ENCODE measurements around the gene EFCAB13. TPM values are rescaled to one million over a fixed set of nuclear protein-coding genes. Genes with fewer than 3 reads are reported as not detected.
A peak's percentile ranks its signal among the peaks of the same experiment; 100 is the strongest.

Gene EFCAB13
- total RNA-seq, 6 donors from 2014 or later = 3.2 to 21.0 (median 8.1) TPM

GRCh38 chr17:47298712-47299111 lies 25.0 kb upstream of the EFCAB13 start:
- 96 to 98% methylated on average over 5 to 6 of the region's 6 CpGs for WGBS, 2 donors
- H3K4me1 ChIP-seq = no peaks in the 10 kb centered on the region
- no peak overlapping the region for H3K27ac ChIP-seq
- TF ChIP-seq EP300 (IDR thresholded peaks at IDR 0.05) = no peak
- no peak for TF ChIP-seq CTCF (IDR thresholded peaks at IDR 0.05)
- no peak for TF ChIP-seq POLR2AphosphoS5 (IDR thresholded peaks at IDR 0.05)
- no peak for TF ChIP-seq POLR2A (IDR thresholded peaks at IDR 0.05)
- no peak for ATAC-seq (ENCODE audit: low FRiP score in 2 of 2)
- no peak for DNase-seq
- no peaks in the 10 kb centered on the region for H3K27me3 ChIP-seq
- peaks cover 0 to 5% (median 0%) of the 10 kb centered on the region in 4 donors for H3K9me3 ChIP-seq
- H3K4me3 ChIP-seq = no peak overlapping the region
- no peaks in the 10 kb centered on the region for H3K36me3 ChIP-seq

GRCh38 chr17:47299239-47299910 lies 24.4 kb upstream of the EFCAB13 start:
- Histone ChIP-seq H3K4me1 (no peaks in the 10 kb centered on the region), H3K27ac (no peak overlapping the region), H3K27me3 (no peaks in the 10 kb centered on the region), H3K36me3 (no peaks in the 10 kb centered on the region), H3K4me3 (no peak overlapping the region), H3K9me3 (peaks cover 0 to 5% (median 0%) of the 10 kb centered on the region in 4 donors)
- DNase-seq = peak in 1 of 2 donors; percentile 77
- WGBS, 2 donors = 78 to 90% methylated on average over 7 to 13 of the region's 13 CpGs
- ATAC-seq (ENCODE audit: low FRiP score in 2 of 2) = no peak
- TF ChIP-seq POLR2A (IDR thresholded peaks at IDR 0.05) (no peak), CTCF (IDR thresholded peaks at IDR 0.05) (no peak), EP300 (IDR thresholded peaks at IDR 0.05) (no peak), POLR2AphosphoS5 (IDR thresholded peaks at IDR 0.05) (no peak)

DNA sequence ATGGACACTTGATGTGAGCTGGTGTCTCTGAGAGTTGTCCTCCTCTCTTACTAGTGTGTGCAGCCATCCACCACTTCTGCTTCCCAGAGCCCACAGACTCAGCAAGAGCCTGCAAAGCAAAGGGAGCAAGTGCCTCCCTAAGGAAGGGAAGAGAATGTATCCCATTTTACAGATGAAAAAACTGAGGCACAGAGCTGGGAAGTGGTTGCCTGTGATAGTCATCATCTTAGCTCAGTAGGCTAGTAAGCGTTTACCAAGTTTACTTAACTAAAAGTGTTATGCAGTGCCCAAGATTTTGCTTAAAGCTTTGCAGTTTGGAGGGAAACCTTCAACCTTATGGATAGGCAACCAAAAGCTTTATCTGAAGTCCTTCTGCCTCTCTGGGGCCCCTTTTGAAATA lies 23.0 kb upstream of the EFCAB13 start:
- peaks cover 0 to 5% (median 0%) of the 10 kb centered on the region in 4 donors for H3K9me3 ChIP-seq
- no peak overlapping the region for H3K4me3 ChIP-seq
- WGBS, 2 donors = 79 to 94% methylated on average over 1 of the region's 1 CpG
- no peak for ATAC-seq (ENCODE audit: low FRiP score in 2 of 2)
- DNase-seq = no peak
- no peaks in the 10 kb centered on the region for H3K36me3 ChIP-seq
- H3K4me1 ChIP-seq = peaks cover 8 to 12% (median 9%) of the 10 kb centered on the region in 4 donors
- TF ChIP-seq POLR2A (IDR thresholded peaks at IDR 0.05) = no peak
- no peak for TF ChIP-seq EP300 (IDR thresholded peaks at IDR 0.05)
- no peak for TF ChIP-seq POLR2AphosphoS5 (IDR thresholded peaks at IDR 0.05)
- TF ChIP-seq CTCF (IDR thresholded peaks at IDR 0.05) = no peak
- H3K27me3 ChIP-seq = no peaks in the 10 kb centered on the region
- H3K27ac ChIP-seq = no peak overlapping the region

GRCh38 chr17:47301161-47301560 lies 22.6 kb upstream of the EFCAB13 start:
- H3K4me3 ChIP-seq = no peak overlapping the region
- DNase-seq (no peak), ATAC-seq (ENCODE audit: low FRiP score in 2 of 2) (no peak)
- no peak overlapping the region for H3K27ac ChIP-seq
- H3K27me3 ChIP-seq = no peaks in the 10 kb centered on the region
- peaks cover 11 to 17% (median 13%) of the 10 kb centered on the region in 4 donors for H3K4me1 ChIP-seq
- H3K9me3 ChIP-seq = peaks cover 0 to 5% (median 0%) of the 10 kb centered on the region in 4 donors
- TF ChIP-seq EP300 (IDR thresholded peaks at IDR 0.05) (no peak), POLR2A (IDR thresholded peaks at IDR 0.05) (no peak), CTCF (IDR thresholded peaks at IDR 0.05) (no peak), POLR2AphosphoS5 (IDR thresholded peaks at IDR 0.05) (no peak)
- H3K36me3 ChIP-seq = no peaks in the 10 kb centered on the region
- 78 to 96% methylated on average over 3 of the region's 3 CpGs for WGBS, 2 donors

DNA sequence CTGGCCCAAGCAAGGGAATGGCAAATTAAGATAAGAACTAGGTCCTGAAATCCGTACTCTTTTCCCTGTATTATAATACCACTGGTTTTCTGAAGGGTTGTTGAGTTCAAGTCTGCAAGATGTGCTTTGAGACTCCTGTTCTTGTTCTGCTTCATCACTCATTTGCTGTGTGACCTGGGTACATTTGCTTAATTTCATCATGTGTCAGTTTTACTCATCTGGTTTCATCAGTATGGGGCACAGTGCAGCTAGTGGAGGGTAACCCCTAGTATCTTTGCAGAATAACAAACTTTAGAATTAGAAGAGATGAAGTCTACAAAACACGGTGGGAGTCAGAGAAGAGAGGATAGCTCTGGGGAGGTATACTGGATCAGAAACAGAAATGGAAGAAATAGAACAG lies 21.9 kb upstream of the EFCAB13 start:
- Histone ChIP-seq H3K4me3 (no peak overlapping the region), H3K27ac (no peak overlapping the region), H3K9me3 (peaks cover 0 to 5% (median 0%) of the 10 kb centered on the region in 4 donors), H3K27me3 (no peaks in the 10 kb centered on the region), H3K4me1 (peaks cover 12 to 20% (median 15%) of the 10 kb centered on the region in 4 donors), H3K36me3 (no peaks in the 10 kb centered on the region)
- WGBS, 2 donors = 86 to 89% methylated on average over 2 of the region's 2 CpGs
- no peak for DNase-seq
- TF ChIP-seq POLR2A (IDR thresholded peaks at IDR 0.05) (no peak), CTCF (IDR thresholded peaks at IDR 0.05) (no peak), EP300 (IDR thresholded peaks at IDR 0.05) (no peak), POLR2AphosphoS5 (IDR thresholded peaks at IDR 0.05) (no peak)
- ATAC-seq (ENCODE audit: low FRiP score in 2 of 2) = no peak

All from upper lobe of left lung (tissue), 6 donors.